Right renal pelvis (tissue), 4 donors: ENCODE data around the gene BIVM. TPM values are rescaled to one million over a fixed set of nuclear protein-coding genes. Genes with fewer than 3 reads are reported as not detected.
A peak's percentile ranks its signal among the peaks of the same experiment; 100 is the strongest.

ENCODE experiments used
- DNase-seq, 4 donors: peaks; one replicate each; pipeline ENCODE4 v3.0.0-alpha.2; 2013; ENCODE audit warnings: low read depth in 4 of 4, low spot score in 3 of 4, missing footprints in 1 of 4
- polyA plus RNA-seq, 4 donors: library from polyadenylated mRNA; unstranded; fragments of 120-200 nt; gene quantifications; one replicate each; pipeline ENCODE4 v1.2.1, GENCODE V29; 2013; ENCODE audit not compliant: insufficient read length in 4 of 4

BIVM gene
- polyA plus RNA-seq, 4 donors, result 45.8 to 63.6 (median 53.0) TPM

DNA sequence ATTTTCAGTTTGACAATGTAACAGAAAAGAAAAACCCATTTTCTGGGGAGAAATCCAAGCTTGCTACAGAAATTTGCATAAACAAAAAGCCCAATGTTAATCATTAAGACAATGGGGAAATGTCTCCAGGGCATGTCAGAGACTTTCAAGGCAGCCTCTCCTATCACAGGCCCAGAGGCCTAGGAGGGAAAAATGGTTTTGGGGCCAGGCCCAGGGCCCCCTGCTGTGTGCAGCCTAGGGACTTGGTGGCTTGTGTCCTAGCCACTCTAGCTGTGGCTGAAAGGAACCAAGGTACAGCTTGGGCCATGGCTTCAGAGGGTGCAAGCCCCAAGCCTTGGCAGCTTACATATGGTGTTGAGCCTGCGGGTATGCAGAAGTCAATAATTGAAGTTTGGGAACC is 17.3 kb upstream of the BIVM start:
- DNase-seq, result no peak

DNA sequence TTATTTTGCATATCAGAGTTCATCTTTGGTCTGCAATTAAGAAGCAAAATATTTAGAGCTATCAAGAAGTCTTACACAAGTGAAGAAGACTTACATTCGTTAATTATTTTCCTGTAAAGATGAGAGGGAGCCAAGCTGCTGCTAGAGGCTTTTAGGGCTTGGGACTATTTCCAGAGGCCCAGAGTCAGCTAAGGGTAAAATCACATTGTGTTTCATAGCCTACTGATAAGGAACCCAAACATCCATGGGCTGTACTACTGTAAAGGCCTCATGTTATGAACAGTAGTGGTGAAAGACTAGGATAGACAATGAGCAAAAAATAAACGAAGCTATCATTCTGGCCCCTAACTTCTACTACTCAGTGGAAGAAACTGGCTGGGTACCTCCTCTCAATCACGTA is 14.4 kb upstream of the BIVM start:
- no peak for DNase-seq

DNA sequence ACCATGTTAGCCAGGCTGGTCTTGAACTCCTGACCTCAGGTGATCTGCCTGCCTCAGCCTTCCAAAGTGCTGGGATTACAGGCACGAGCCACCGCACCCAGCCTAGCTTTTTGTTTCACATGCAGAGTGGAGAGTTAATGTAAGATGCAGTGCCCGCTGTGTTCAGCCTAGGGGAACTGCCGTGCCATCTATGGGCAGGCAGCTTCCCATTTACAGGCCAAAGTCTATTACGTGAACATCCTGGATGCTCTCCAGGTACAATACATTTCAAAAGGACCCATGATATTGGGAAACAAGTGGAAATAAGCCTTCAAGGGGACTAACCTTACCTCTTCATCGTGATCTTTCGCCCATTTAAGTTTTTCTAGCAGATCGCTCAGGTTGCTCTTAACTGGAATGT is 10.2 kb upstream of the BIVM start:
- no peak for DNase-seq

DNA sequence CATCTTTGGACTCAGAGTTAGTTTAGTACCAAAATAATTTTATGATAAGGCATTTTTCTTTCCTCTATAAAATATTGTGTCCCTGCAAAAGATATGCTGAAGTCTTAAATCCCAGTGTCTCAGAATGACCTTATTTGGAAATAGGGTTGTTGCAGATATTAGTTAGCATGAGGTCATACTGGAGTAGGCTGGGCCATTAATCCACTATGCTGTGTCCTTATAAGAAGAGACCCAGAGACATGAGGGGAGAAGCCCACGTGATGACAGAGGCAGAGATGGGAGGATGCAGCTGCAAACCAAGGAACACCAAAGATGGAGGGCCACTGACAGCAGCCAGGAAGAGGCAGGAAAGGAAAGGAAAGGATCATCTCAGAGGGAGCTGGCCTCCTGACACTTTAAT is 6.5 kb upstream of the BIVM start:
- no peak for DNase-seq

DNA sequence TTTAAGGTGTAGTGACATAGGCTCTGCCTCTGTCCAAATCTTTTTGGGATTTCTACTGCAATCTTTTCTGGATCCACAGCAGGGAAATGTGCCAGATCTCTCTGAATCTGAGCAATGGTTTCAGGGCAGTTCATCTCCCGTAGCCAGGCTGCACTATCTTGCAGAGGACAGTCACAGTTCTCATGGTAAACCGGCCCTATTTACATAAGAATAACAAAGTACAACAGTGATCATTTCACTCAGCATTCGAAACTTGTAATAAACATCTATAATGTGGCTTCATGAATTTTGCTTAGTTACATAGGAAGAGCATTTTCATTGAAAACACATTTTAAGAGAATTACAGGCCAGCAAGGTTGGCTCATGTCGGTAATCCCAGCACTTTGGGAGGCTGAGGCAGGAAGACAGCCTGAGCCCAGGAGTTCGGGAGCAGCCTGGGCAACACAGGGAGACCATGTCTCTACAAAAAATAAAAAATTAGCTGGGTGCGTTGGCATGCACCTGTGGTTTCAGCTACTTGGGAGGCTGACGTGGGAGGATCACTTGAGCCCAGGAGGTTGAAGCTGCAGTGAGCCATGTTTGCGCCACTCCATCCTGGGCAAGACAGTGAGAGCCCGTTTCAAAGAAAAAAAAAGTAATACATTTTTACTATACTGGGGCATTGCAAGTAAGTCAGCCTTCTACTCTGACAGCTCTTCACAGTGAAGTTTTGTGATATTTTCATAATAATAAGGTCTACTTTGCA is 5.1 kb upstream of the BIVM start:
- no peak for DNase-seq

DNA sequence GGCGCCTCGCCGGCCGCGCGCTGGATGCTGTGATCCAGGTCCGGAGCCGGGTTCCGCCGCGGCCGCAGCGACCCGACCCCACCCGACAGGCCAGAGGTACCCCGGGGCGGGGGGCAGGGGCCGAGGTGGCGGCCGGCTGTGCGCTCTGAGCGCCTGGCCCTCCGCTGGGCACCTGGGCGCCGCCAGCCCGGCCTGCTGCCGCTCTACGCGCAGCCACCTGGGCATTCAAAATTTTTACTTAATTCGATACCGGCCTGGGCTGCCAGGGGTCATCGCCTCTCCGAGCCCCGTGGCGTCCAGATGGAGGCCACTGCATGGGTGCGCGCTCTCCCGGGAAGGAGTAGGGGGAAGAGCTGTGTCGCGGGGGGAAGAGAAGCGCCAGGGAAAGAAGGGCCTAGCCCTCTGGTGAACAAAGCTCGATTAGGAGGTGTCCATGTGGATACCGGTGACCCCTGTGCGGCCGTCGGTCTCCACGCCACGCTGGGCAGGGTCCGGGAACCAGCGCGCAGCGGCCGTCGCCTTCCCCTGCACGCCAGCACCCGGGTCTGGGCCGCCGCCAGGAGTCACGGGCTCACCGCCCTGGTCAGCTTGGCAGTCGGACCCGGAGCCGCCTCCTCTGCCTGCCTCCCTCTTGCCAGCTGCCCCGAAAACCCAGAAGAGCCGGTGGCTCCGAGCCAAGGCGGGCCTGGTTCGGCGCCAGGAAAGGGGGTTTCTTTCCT is 666 bp downstream of the BIVM start:
- peak in 1 of 4 donors; percentile 35 for DNase-seq

DNA sequence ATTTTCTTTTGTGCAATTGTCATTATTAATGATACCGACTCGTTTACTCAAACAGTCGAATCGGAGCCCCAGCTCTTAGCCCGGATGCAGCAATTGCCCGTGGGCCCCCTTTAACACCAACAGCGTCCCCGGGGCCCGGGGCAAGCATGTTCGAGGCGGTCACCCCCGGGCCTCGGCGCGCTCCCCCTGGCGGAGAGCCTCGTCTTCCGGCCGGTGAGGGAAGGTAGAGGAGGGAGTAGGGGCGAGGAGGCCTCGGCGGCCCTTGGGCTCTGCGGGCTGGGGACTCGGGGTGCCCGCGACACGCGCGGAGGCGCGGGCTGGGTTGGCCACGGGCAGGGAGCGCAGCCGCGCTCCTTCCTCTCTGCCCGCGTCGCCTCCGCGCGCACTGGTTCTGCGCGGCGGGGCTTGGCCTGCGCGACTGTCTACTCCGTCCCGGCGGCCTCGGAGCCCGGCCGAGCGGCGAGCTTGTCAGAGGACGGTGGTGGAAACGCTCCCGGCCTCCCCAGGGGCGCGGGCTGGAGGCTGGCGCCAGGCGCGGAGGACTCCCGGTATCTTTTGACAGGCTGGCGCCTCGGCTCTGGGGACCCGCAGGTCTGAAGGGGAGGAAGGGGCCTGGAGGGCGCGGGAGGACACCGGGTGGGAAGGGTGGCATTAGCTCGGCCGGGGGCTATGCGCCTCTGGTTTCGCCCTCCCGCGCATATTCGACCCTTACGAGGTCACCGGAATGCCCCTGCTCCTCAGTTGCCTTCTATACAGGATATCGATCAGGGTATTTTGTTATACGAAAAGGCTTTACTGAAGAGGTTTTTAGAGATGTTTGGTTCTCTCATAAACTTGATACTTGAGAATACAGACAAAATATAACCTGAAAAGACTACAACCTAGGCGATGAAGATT is 1.5 kb downstream of the BIVM start:
- peak in 3 of 4 donors; percentile 68 to 77 (median 69) for DNase-seq

DNA sequence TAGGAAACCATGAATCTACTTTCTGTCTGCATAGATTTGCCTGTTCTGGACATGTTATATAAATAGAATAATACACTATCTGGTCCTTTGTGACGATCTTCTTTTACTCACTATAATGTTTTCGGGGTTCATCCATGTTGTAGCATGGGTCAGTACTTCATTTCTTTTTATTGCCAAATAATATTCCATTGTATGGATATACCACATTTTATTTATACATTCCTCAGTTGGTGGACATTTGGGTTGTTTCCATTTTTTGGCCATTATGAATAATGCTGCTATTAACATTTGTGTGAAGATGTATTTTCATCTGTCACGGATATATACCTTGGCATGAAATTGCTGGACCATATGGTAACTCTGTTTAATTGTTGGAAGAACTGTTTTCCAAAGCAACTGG is 6.8 kb downstream of the BIVM start:
- no peak for DNase-seq

DNA sequence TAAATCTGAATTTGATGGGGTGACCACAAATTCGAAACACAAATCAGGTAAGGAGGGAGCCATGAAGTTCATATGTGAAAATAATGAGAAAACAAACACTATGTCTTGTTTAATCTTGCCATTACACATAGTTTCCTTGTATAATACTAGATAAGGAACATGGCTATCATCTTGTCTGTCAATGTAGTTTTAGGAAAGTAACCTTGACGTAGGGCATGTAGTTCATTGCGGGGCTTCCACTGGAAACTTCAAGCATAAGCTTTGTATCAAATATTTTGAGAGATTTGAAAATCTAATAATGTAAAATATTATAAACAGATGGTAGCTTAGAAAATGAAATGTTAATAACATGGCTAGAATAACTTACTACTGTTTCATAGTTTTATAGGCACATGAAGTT is 8.8 kb downstream of the BIVM start:
- DNase-seq, result no peak

DNA sequence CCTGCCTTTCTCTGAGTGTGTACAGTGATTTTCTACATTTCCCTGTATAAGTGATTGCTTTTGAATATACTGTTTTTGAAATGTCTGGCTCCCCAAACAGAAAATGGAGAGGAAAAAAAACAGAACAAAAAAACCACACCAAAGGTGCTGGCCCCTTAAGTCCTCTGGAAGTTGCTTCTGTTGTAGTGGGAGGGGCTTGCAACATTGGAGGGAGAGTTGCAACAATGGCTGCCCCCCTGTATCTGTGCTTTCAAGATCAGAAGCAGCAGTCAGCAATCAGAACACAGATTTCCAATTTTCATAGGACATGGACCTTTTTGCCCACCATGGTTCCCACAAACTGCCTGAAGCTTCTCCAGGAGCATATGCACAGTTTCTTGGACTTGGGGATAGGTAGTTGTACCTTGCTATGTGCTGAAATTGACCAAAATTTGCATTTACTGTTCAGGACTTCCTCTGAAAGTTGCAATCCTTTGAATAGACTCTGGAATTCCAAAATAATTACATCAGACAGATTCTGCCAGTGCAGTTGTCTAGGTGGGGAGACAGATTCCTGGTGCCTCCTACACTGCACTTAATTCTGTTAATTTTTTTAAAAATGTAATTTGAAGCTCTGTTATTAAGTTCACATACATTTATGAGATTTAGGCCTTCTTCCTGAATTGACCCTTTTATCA is 13.8 kb downstream of the BIVM start:
- DNase-seq, result no peak

DNA sequence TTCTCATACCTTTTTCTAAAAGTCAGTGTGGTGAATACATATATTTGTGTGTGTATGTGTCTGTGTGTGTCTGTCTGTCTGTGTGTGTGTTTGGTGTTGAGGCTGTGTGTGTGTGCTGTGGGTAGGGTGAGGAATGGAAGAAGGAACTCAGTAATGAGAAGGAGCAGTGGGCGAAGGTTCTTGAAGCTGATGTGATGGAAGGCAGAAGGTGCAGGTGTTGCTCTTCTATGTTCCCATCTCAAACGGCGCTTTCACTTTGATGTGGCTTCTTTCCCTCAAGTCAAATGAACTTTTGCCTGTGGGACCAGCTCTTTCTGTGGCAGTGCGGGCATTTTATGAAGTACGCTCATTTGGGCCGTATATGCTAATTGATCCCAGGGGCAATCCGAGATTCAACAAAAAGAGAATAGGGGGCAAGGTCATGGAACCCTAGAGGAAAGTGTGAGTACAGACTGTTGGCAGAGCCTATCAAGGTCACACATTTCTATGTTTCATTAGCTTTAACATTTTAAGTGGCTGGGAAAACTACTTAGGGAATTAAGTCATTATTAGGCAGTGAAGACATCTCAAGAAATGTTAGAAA is 15.2 kb downstream of the BIVM start:
- no peak for DNase-seq

DNA sequence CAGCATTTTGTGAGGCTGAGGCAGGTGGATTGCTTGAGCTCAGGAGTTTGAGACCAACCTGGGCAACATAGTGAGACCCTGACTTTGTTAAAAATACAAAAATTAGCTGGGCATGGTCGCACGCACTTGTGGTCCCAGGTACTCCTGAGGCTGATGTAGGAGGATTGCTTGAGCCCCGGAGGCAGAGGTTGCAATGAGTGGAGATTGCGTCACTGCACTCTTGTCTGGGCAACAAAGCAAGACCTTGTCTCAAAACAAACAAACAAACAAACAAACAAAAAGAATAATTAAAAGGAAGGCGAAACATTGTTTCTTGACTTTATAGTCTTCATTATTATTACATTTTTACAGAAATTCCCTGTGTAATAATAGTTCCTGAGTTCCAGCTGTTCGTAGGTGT is 15.9 kb downstream of the BIVM start:
- no peak for DNase-seq

DNA sequence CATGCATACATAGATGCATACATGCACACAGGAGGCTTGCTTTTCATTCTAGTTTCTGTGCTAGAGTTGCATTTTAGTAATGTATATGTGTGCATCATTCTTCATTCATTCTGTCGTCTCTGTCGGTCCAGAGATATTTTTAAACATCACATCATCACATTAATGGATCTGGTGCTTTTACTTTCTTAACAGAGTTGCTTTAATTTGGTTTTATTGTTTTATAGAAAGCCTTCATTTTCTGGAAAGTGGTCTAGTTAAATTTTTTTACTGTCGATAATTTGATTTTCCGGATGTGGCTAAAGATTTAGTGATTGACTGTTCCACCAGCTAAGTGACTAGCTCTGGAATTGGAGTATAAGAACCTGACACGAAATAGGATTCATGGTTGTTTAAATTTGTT is 16.9 kb downstream of the BIVM start:
- no peak for DNase-seq

DNA sequence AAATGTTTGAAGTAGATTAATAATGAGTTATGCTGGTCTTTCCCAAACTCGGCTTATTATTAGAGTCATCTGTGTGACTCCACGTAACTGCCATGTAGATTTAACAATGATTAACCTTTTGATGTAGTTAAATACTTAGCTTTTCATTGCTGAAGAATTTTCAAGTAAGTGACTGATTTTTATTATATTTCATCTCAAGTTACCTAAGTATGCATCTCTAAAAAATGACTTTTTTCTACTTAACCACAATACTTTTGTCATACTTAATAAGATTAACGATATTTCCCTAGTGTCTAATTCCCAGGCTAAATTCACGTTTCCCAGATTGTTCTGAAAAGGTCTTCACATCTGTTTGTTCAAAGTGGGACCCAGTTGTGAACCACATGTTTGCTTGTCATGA is 17.8 kb downstream of the BIVM start:
- no peak for DNase-seq

DNA sequence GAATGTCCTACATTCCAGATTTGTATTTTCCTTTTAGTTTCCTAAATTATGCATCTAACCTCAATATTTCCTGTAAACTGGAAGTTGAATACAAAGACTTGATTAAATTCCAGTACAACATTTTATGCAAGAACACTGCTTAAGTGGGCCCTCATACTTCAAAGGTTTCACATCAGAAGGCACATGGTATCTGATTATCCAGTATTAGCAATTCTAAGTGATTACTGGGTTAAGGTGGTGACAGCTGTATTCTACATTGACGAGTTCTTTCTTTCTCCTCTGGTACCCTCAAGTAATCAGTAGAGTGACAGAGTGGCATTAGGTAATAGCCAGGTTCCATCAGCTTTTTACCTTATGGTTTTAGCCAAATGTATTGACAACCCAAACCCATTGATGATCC is 18.3 kb downstream of the BIVM start:
- DNase-seq, result no peak

DNA sequence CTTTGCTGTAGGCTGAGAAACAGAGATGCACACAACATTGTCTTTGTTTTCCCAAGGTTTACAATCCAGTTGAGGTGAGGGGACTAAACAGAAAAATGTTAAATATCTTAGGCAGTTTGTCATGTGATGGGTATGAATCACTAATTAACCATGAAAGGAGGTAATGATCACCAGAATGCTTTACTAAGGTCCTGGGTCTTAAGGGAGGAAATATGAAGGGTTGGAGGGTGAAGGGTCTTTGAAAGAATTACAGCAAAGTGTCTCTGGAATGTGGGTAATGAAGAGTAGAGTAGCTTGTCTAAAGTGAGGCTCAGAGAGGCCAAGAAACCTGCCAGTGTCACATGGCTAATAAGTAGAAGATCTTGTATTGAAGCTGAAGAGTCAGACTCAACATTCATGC is 19.0 kb downstream of the BIVM start:
- peak in 1 of 4 donors; percentile 9 for DNase-seq

DNA sequence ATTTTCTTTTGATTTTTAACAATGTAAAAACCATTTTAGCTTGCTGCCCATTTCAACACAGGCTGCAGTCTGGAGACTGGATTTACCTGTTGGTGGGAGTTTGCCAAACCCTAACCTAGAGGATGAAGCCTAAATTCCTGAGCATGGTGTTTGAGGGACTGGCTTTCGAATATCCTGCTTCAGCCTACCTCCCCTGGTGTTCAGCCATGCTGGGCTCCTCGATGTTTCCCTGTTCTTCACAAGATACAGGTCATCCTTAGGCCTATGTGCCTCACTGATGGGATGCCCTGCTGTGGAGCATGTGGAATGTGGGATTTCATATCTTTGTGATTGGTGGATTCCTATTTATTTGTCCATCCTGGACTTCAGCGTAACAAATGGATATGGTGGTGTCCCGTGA is 26.5 kb downstream of the BIVM start:
- DNase-seq, result no peak

DNA sequence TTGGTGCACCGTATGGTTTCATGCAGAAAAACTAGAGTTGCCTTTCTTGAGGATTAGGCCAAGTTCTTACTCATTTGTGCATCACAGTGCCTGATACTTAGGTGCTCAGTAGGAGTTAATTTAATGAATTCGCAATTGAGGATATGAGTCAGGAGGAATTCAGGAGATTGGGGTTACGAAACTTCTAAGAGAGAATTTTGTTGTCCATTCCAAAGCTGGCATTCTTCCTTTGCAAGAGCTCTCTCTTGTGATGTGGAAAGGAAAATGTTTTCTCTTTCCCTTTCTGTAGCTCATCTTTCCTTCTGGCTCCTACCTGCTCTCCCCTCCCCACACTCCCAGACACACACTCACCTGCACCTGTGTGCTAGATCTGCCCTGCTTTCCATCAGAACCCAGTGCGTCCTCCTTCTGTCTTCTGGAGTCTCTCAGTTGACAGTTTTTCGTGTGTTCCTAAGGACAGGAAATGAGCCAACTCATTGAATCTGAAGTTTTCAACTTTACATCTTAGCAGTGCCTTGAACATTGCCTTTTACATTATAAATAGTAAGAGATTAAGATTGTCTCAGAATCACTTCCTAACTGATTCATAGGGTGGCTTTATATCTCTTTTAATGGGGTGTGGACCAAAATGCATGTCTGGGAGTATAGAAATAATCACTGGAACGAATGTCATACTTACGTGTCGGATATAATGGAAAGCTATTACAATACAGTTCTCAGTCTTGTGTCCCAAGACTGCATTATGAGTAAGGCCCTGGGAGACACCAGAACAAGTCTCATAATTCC is 27.2 kb downstream of the BIVM start:
- no peak for DNase-seq

DNA sequence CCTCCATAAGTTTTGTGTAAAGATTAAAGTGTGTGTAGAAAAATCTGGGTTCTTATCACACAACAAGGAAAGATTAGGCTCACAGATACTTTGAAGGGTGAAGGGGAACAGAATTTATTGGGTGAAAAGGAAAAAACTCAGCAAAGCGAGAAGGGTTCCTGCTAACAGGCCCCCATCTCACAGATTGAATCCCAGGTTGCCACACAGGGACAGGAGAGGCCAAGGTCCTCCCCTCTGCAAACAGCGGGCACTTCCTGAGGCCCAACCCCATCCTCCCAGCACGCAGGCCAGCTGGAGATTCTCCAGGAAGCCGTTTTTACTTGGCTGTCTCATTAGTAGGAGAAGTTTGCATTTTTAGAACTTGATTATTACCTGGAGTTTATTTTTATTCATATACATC is 31.7 kb downstream of the BIVM start:
- no peak for DNase-seq

DNA sequence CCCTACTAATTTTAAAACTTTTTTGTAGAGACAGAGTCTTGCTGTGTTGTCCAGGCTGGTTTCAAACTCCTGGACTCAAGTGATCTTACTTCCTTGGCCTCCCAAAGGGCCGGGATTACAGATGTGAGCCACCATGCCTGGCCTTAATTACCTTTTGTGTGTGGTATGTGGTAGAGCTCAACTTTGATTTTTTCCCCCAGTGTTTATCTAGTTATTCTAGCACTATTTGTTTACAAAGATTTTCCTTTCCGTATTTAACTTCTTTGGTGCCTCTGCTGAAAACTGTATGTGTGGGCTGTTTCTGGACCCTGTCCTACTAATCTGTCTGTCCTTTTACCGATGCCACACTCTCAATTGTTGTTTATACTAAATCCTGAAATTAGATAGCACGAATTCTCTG is 37.6 kb downstream of the BIVM start:
- DNase-seq, result no peak
